HCT116 (cell line): Measurements from ENCODE around the gene GATA3. TPM values are rescaled to one million over a fixed set of nuclear protein-coding genes. Genes with fewer than 3 reads are reported as not detected.

Experiments
- ATAC-seq: fragments of 200-7000 bp; cut with Tn5 transposase; 2 replicates; pipeline ENCODE4 v1.9.1; 2020; ENCODE audit warnings: mild to moderate bottlenecking, moderate library complexity
- BruUV-seq: library from RNA; stranded (reverse); fragments of 400-500 nt; replicated peaks from 2 replicates; lab custom pipeline; 2021; lab: Mats Ljungman, UMichigan
- CTCF ChIA-PET: fragments of 300-600 bp; sonication (Branson Sonifier 250); formaldehyde crosslinking; loops from one replicate; lab custom pipeline; 2021; ENCODE audit warnings: antibody characterized with exemption; lab: Charles Lee
- POLR2A ChIA-PET: fragments of 300-600, 350-600 bp; sonication (Branson Sonifier 250); formaldehyde crosslinking; loops from one replicate; lab custom pipeline; 2021; ENCODE audit warnings: antibody characterized with exemption; lab: Charles Lee
- RAD21 ChIA-PET, 2 experiments: fragments of 300-600 bp; sonication (Branson Sonifier 250); formaldehyde crosslinking; loops; one replicate each; lab custom pipeline; 2023; ENCODE audit warnings: low total read pairs in 2 of 2; ENCODE audit not compliant: uncharacterized antibody in 2 of 2, unreplicated experiment in 2 of 2, low non-redundant PET in 1 of 2; lab: Charles Lee
- DNase-seq: peaks from one replicate; pipeline ENCODE4 v3.0.0-alpha.2; 2010; ENCODE audit warnings: low read depth, low spot score
- H2AFZ ChIP-seq: fragments of 200-600 bp; shearing (Covaris generic), sonication (generic); 2 replicates; pipeline ENCODE4 v1.6.1; 2017; ENCODE audit warnings: low read depth, mixed run types, mixed read lengths, antibody characterized with exemption, low read length; ENCODE audit not compliant: poor library complexity, severe bottlenecking
- H3K27ac ChIP-seq: 2 replicates; pipeline ENCODE4 v1.5.1; 2012; ENCODE audit warnings: low read depth, low read length
- H3K27me3 ChIP-seq: fragments of 200-600 bp; sonication (generic); 2 replicates; pipeline ENCODE4 v1.6.1; 2016; ENCODE audit warnings: mixed run types, low read length, mixed read lengths; ENCODE audit not compliant: insufficient read depth
- H3K36me3 ChIP-seq, 2 experiments: fragments of 200-500 bp in 1 of 2; fragments of 200-600 bp in 1 of 2; sonication (Bioruptor generic) in 1 of 2; sonication (generic) in 1 of 2; 2 replicates each; pipeline versions ENCODE4 v1.5.1 to v1.6.1; 2014 to 2016; ENCODE audit warnings: low read length in 2 of 2, inconsistent platforms in 1 of 2, mixed read lengths in 1 of 2, mixed run types in 1 of 2; ENCODE audit not compliant: insufficient read depth in 2 of 2, control insufficient read depth in 1 of 2
- H3K4me1 ChIP-seq, 2 experiments: fragments of 200-600 bp in 1 of 2; sonication (generic) in 1 of 2; 2 replicates each; pipeline versions ENCODE4 v1.5.1 to v1.6.1; 2012 to 2017; ENCODE audit warnings: low read length in 2 of 2, inconsistent platforms in 1 of 2, mild to moderate bottlenecking in 1 of 2, mixed read lengths in 1 of 2, mixed run types in 1 of 2, moderate library complexity in 1 of 2; ENCODE audit not compliant: insufficient read depth in 2 of 2, control insufficient read depth in 1 of 2
- H3K4me2 ChIP-seq: fragments of 200-600 bp; sonication (generic); 2 replicates; pipeline ENCODE4 v1.6.1; 2017; ENCODE audit warnings: mixed run types, low read length, mixed read lengths
- H3K4me3 ChIP-seq, 2 experiments: fragments of 200-600 bp in 1 of 2; sonication (generic) in 1 of 2; replicated peaks in 1 of 2; 2 replicates each; pipeline ENCODE4 v1.5.1; 2011 to 2016; ENCODE audit warnings: low read length in 2 of 2, control low read depth in 1 of 2, low read depth in 1 of 2, mild to moderate bottlenecking in 1 of 2, mixed read lengths in 1 of 2, mixed run types in 1 of 2
- H3K79me2 ChIP-seq: fragments of 200-600 bp; sonication (generic); 2 replicates; pipeline ENCODE4 v1.6.1; 2017; ENCODE audit warnings: mild to moderate bottlenecking, mixed run types, low read length, moderate library complexity, mixed read lengths; ENCODE audit not compliant: insufficient read depth
- H3K9ac ChIP-seq: fragments of 200-600 bp; sonication (generic); 2 replicates; pipeline ENCODE4 v1.6.1; 2016; ENCODE audit warnings: low read length, mixed read lengths
- H3K9me2 ChIP-seq: fragments of 200-600 bp; sonication (generic), shearing (Covaris generic); 2 replicates; pipeline ENCODE4 v1.6.1; 2017; ENCODE audit warnings: mixed run types, mild to moderate bottlenecking, moderate library complexity; ENCODE audit not compliant: insufficient read depth
- H3K9me3 ChIP-seq, 2 experiments: fragments of 200-500 bp in 1 of 2; fragments of 200-600 bp in 1 of 2; sonication (Bioruptor generic) in 1 of 2; sonication (generic) in 1 of 2; 2 replicates each; pipeline ENCODE4 v1.6.1; 2014 to 2017; ENCODE audit warnings: low read length in 2 of 2, mixed read lengths in 2 of 2, inconsistent platforms in 1 of 2, low read depth in 1 of 2, mild to moderate bottlenecking in 1 of 2, mixed run types in 1 of 2, moderate library complexity in 1 of 2; ENCODE audit not compliant: control insufficient read depth in 1 of 2, insufficient read depth in 1 of 2
- H4K20me1 ChIP-seq: fragments of 200-600 bp; sonication (generic), shearing (Covaris generic); 2 replicates; pipeline ENCODE4 v1.6.1; 2017; ENCODE audit warnings: mixed run types, mild to moderate bottlenecking, moderate library complexity; ENCODE audit not compliant: insufficient read depth
- CBX3 ChIP-seq: IDR thresholded peaks from 2 replicates; pipeline ENCODE4 v1.6.1; 2012; ENCODE audit warnings: low read depth
- EGR1 ChIP-seq: IDR thresholded peaks from 2 replicates; pipeline ENCODE4 v1.6.1; 2012; ENCODE audit warnings: low read depth
- EZH2 ChIP-seq: fragments of 200-600 bp; sonication (generic); IDR thresholded peaks from 2 replicates; pipeline ENCODE4 v1.6.1; 2017; ENCODE audit warnings: antibody characterized with exemption, mixed run types
- EZH2phosphoT487 ChIP-seq: fragments of 200-600 bp; IDR thresholded peaks from 2 replicates; pipeline ENCODE4 v1.6.1; 2018; ENCODE audit warnings: antibody characterized with exemption, borderline replicate concordance
- FOSL1 ChIP-seq: IDR thresholded peaks from 2 replicates; pipeline ENCODE4 v1.6.1; 2012; ENCODE audit warnings: low read depth
- JUND ChIP-seq: IDR thresholded peaks from 2 replicates; pipeline ENCODE4 v1.6.1; 2012
- MAX ChIP-seq: IDR thresholded peaks from 2 replicates; pipeline ENCODE4 v1.6.1; 2012
- POLR2A ChIP-seq: IDR thresholded peaks from 2 replicates; pipeline ENCODE4 v1.7.0; 2011; ENCODE audit warnings: borderline replicate concordance; ENCODE audit not compliant: insufficient read depth, insufficient read length; ENCODE audit errors: extremely low read depth
- POLR2AphosphoS5 ChIP-seq: IDR thresholded peaks from 2 replicates; pipeline ENCODE4 v1.6.1; 2011; ENCODE audit warnings: mild to moderate bottlenecking, low read depth, low read length, moderate library complexity
- RAD21 ChIP-seq: IDR thresholded peaks from 2 replicates; pipeline ENCODE4 v1.6.1; 2012; ENCODE audit warnings: low read depth, mild to moderate bottlenecking
- REST ChIP-seq: IDR thresholded peaks from 2 replicates; pipeline ENCODE4 v1.6.1; 2012; ENCODE audit warnings: low read depth
- SIN3A ChIP-seq: IDR thresholded peaks from 2 replicates; pipeline ENCODE4 v1.6.1; 2012; ENCODE audit warnings: low read depth
- SP1 ChIP-seq: IDR thresholded peaks from 2 replicates; pipeline ENCODE4 v1.6.1; 2012; ENCODE audit warnings: low read depth
- SRF ChIP-seq: IDR thresholded peaks from 2 replicates; pipeline ENCODE4 v1.6.1; 2012; ENCODE audit warnings: low read depth
- YY1 ChIP-seq: IDR thresholded peaks from 2 replicates; pipeline ENCODE4 v1.6.1; 2011; ENCODE audit warnings: low read length, low read depth, moderate library complexity, mild to moderate bottlenecking; ENCODE audit not compliant: insufficient replicate concordance; ENCODE audit errors: extremely low read depth
- ZBTB33 ChIP-seq: IDR thresholded peaks from 2 replicates; pipeline ENCODE4 v1.6.1; 2011; ENCODE audit warnings: mild to moderate bottlenecking, low read length, moderate library complexity; ENCODE audit not compliant: insufficient replicate concordance; ENCODE audit errors: extremely low read depth
- ZFX ChIP-seq: fragments of 450-650 bp; IDR thresholded peaks from 2 replicates; pipeline ENCODE4 v1.6.1; 2017
- ZNF274 ChIP-seq: fragments of 200-500 bp; sonication (Bioruptor generic); IDR thresholded peaks from 2 replicates; pipeline ENCODE4 v1.6.1; 2014; ENCODE audit warnings: mild to moderate bottlenecking, low read depth, low read length, inconsistent platforms
- intact Hi-C: fragments of 100-400 bp; cut with micrococcal nuclease; formaldehyde crosslinking; loops from 2 replicates; pipeline ENCODE4 v1.10.0; 2022
- total RNA-seq: library from RNA; stranded (reverse); gene quantifications from one replicate; pipeline ENCODE4 v1.2.1, GENCODE V29; 2021; ENCODE audit not compliant: unreplicated experiment

The GATA3 gene
- total RNA-seq, 1 experiment from 2014 or later: 2.7 TPM

GRCh38 chr10:8063935-8064334 is 9.4 kb downstream of the GATA3 start:
- no peak for DNase-seq
- no peaks in the 10 kb centered on the region for H3K9me2 ChIP-seq
- CTCF ChIA-PET: no interaction called here
- POLR2A ChIA-PET: no interaction called here
- intact Hi-C loops: no loop called here
- no peaks in the 10 kb centered on the region for H3K79me2 ChIP-seq
- no peak for ATAC-seq
- no peaks in the 10 kb centered on the region for H3K4me1 ChIP-seq
- H3K27me3 ChIP-seq: no peaks in the 10 kb centered on the region
- no peak overlapping the region for H3K27ac ChIP-seq
- H3K36me3 ChIP-seq: no peaks in the 10 kb centered on the region
- no TSS peak for BruUV-seq
- H3K9ac ChIP-seq: no peak overlapping the region
- no peaks in the 10 kb centered on the region for H4K20me1 ChIP-seq
- H3K9me3 ChIP-seq: no peaks in the 10 kb centered on the region
- H2AFZ ChIP-seq: no peak overlapping the region
- TF ChIP-seq YY1 (no peak), EGR1 (no peak), FOSL1 (no peak), JUND (no peak), SP1 (no peak), SIN3A (no peak), EZH2phosphoT487 (no peak), RAD21 (no peak), POLR2AphosphoS5 (no peak), ZNF274 (no peak), EZH2 (no peak), REST (no peak), ZFX (no peak), CBX3 (no peak), POLR2A (no peak), MAX (no peak), ZBTB33 (no peak), SRF (no peak)
- TF ChIP-seq, all 23 proteins: peak for 0
- no peak overlapping the region for H3K4me2 ChIP-seq
- no peak overlapping the region for H3K4me3 ChIP-seq
- RAD21 ChIA-PET: no interaction called here
